Endodermal cell (in vitro differentiated cells): ENCODE measurements around the gene TTC28. TPM values are rescaled to one million over a fixed set of nuclear protein-coding genes. Genes with fewer than 3 reads are reported as not detected.

Experiments
- DNase-seq: peaks from one replicate; pipeline ENCODE4 v3.0.0-alpha.2; 2017
- H3K27ac ChIP-seq: 2 replicates; pipeline ENCODE4 v1.5.1; 2013; ENCODE audit warnings: mild to moderate bottlenecking, low read depth, low read length, moderate library complexity
- H3K27me3 ChIP-seq: 2 replicates; pipeline ENCODE4 v1.6.1; 2013; ENCODE audit warnings: mild to moderate bottlenecking, low read length, moderate library complexity; ENCODE audit not compliant: insufficient read depth, control insufficient read depth, poor library complexity, severe bottlenecking
- H3K36me3 ChIP-seq: 2 replicates; pipeline ENCODE4 v1.7.0; 2013; ENCODE audit warnings: mild to moderate bottlenecking, low read length, moderate library complexity; ENCODE audit not compliant: control insufficient read depth, insufficient read depth
- H3K4me1 ChIP-seq: one replicate; pipeline ENCODE4 v1.7.0; 2013; ENCODE audit warnings: low read length; ENCODE audit not compliant: control insufficient read depth, insufficient read depth
- H3K4me3 ChIP-seq: 2 replicates; pipeline ENCODE4 v1.5.1; 2013; ENCODE audit warnings: mild to moderate bottlenecking, low read length, moderate library complexity
- H3K9ac ChIP-seq: 2 replicates; pipeline ENCODE4 v1.6.1; 2013; ENCODE audit warnings: mild to moderate bottlenecking, low read length, moderate library complexity; ENCODE audit not compliant: poor library complexity, severe bottlenecking; ENCODE audit errors: extremely low read depth
- H3K9me3 ChIP-seq: 2 replicates; pipeline ENCODE4 v1.6.1; 2013; ENCODE audit warnings: mild to moderate bottlenecking, low read length, moderate library complexity; ENCODE audit not compliant: control insufficient read depth
- H3K27ac Mint-ChIP-seq: 2 replicates; pipeline ENCODE4 v1.8.0; 2020; ENCODE audit warnings: mixed read lengths
- H3K27me3 Mint-ChIP-seq: 2 replicates; pipeline ENCODE4 v1.8.0; 2021; ENCODE audit warnings: mild to moderate bottlenecking, mixed read lengths; ENCODE audit not compliant: insufficient read depth
- H3K36me3 Mint-ChIP-seq: 2 replicates; pipeline ENCODE4 v1.8.0; 2020; ENCODE audit warnings: low read depth, mixed read lengths
- H3K4me1 Mint-ChIP-seq: 2 replicates; pipeline ENCODE4 v1.8.0; 2020; ENCODE audit warnings: mixed read lengths
- H3K4me3 Mint-ChIP-seq: 2 replicates; pipeline ENCODE4 v1.8.0; 2020; ENCODE audit warnings: mild to moderate bottlenecking, moderate library complexity, mixed read lengths
- H3K9me3 Mint-ChIP-seq: 2 replicates; pipeline ENCODE4 v1.8.0; 2020; ENCODE audit warnings: mild to moderate bottlenecking, mixed read lengths
- CTCF ChIP-seq: fragments of 200-600 bp; sonication (generic); conservative IDR thresholded peaks from 2 replicates; pipeline ENCODE4 v1.5.0; 2021; ENCODE audit warnings: antibody characterized with exemption, mild to moderate bottlenecking
- WGBS, 2 experiments: methylation state at CpG; one replicate each; pipeline versions ENCODE4 v1.1.5 to v1.1.7; 2013; ENCODE audit warnings: missing lambda C conversion rate in 2 of 2, mixed read lengths in 1 of 2; ENCODE audit not compliant: insufficient coverage in 1 of 2, insufficient read length in 1 of 2; 5-methylcytosine and 5-hydroxymethylcytosine counted together
- total RNA-seq, 2 donors: library from RNA; stranded (reverse); fragmentation: NEBNext Ultra II Directional in 1 of 2; extraction: Animal tissue kit (Norgen Biotek cat#: 25700) in 1 of 2; gene quantifications; 2 replicates in 1 of 2; 3 replicates in 1 of 2; pipeline ENCODE4 v1.2.1, GENCODE V29; 2021

TTC28 gene
- total RNA-seq, 2 donors from 2014 or later: 28.6 to 34.0 TPM

GRCh38 chr22:27993201-27993635 lies 686.4 kb downstream of the TTC28 start:
- Histone ChIP-seq H3K9ac (no peak overlapping the region), H3K27me3 (no peaks in the 10 kb centered on the region), H3K9me3 (no peaks in the 10 kb centered on the region), H3K27ac (no peak overlapping the region), H3K4me3 (no peak overlapping the region), H3K4me1 (no peaks in the 10 kb centered on the region), H3K36me3 (no peaks in the 10 kb centered on the region)
- TF ChIP-seq CTCF: no peak
- H3K4me1 Mint-ChIP-seq: peaks cover 3% of the 10 kb centered on the region
- no peak overlapping the region for H3K27ac Mint-ChIP-seq
- no peak overlapping the region for H3K4me3 Mint-ChIP-seq
- no peaks in the 10 kb centered on the region for H3K9me3 Mint-ChIP-seq
- 93 to 97% methylated on average over 10 to 12 of the region's 12 CpGs for WGBS, 2 experiments
- no peaks in the 10 kb centered on the region for H3K27me3 Mint-ChIP-seq
- DNase-seq: peak; percentile 35
- H3K36me3 Mint-ChIP-seq: peaks cover 19% of the 10 kb centered on the region

GRCh38 chr22:27992294-27993165 lies 687.1 kb downstream of the TTC28 start:
- DNase-seq: peak; percentile 53
- 89 to 93% methylated on average over 12 to 23 of the region's 23 CpGs for WGBS, 2 experiments
- Histone ChIP-seq H3K27ac (no peak overlapping the region), H3K9me3 (no peaks in the 10 kb centered on the region), H3K9ac (no peak overlapping the region), H3K27me3 (no peaks in the 10 kb centered on the region), H3K4me3 (no peak overlapping the region), H3K4me1 (no peaks in the 10 kb centered on the region), H3K36me3 (no peaks in the 10 kb centered on the region)
- no peaks in the 10 kb centered on the region for H3K27me3 Mint-ChIP-seq
- no peak overlapping the region for H3K4me3 Mint-ChIP-seq
- H3K4me1 Mint-ChIP-seq: peaks cover 3% of the 10 kb centered on the region
- no peak for TF ChIP-seq CTCF
- H3K36me3 Mint-ChIP-seq: peaks cover 16% of the 10 kb centered on the region
- H3K9me3 Mint-ChIP-seq: no peaks in the 10 kb centered on the region
- no peak overlapping the region for H3K27ac Mint-ChIP-seq

GRCh38 chr22:27991586-27992293 lies 687.9 kb downstream of the TTC28 start:
- DNase-seq: peak; percentile 40
- Mint-ChIP-seq H3K36me3 (peaks cover 16% of the 10 kb centered on the region), H3K4me1 (peaks cover 3% of the 10 kb centered on the region), H3K27me3 (no peaks in the 10 kb centered on the region), H3K27ac (no peak overlapping the region), H3K4me3 (no peak overlapping the region), H3K9me3 (no peaks in the 10 kb centered on the region)
- Histone ChIP-seq H3K9ac (no peak overlapping the region), H3K4me3 (no peak overlapping the region), H3K9me3 (no peaks in the 10 kb centered on the region), H3K27ac (no peak overlapping the region), H3K4me1 (no peaks in the 10 kb centered on the region), H3K36me3 (no peaks in the 10 kb centered on the region), H3K27me3 (no peaks in the 10 kb centered on the region)
- WGBS, 2 experiments: 85 to 88% methylated on average over 7 of the region's 7 CpGs
- no peak for TF ChIP-seq CTCF
